NCI-H345 treated with DMSO at 0.1 percent for 48 hours (cell line): ENCODE measurements around the gene ULK4.
"Not testable (repeated sequence)": the region's sequence is repeated elsewhere in the genome, so short reads cannot be mapped to it uniquely, and the experiment has no call there.

Experiments
- DNase-seq: peaks from one replicate; lab custom pipeline; 2025; ENCODE audit not compliant: unreplicated experiment; lab: John Stamatoyannopoulos, UW

Gene ULK4

DNA sequence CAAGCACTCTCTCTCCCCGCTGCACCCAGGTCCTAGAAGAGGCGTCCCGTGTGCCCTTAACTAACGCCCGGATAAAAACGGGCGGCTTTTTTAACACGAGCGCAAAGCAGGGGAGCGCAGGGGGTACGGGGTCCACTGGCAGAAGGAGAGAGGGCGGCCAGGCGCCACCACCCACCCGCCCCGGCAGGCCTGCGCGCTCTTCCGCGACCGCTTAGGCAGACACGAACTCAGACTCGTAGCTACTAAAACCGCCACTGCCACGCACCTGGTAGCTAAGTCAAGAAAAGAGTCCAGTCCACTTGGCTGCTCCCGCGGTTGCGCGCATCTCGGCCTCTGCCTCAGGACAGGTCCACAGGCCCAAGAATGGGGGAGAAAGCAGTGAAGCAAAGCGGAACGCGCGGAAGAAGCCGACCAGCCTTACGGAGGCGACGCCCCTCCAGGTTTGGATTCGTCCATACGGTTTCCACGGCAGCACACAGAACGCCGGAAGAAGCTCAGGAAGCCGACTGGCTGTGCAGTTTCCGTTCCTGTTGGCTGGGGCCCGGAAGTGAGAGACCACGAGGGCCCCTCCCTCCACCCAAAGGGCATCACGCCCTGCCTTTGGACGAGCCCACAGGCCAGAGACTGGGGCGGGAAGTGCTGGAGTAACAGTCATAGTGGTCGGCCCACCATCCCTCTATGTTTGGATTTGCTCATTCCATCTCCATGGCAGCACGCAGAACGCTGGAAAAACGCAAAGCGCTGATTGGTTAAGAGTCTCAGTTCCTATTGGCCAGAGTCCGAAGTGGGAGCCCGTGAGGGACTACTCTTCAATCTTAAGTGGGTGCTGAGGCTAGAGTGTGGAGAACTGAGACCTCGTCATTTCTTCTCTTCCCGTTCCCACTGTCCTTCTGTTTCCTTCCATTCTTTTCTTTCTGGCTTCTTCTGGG, at the start of gene ULK4:
Gene ULK4, minus strand, starts transcription at position 353 of the 929 bp plus-strand sequence. CDS start 7,344 bp downstream, outside the sequence.
- DNase-seq, result peak; percentile 99

DNA sequence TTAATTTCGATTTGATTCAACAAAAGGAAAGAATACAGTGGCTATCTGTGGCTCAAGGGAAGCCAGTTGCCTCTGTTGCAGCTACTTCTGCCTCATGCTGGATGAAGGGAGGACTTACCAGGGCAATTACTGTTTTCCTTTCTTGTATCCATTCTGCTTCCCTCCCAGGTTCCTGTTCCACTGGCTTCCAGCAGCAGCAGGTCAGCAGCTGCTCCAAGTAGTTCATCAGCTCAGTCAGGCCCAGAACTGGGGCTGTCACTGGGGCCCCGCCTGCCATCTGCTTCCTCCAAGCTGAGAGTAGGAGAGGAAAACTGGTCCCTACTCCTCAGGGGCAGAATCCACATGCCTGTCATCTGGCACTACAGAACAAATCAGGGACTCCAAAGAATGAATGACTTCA, 48.6 kb upstream of the ULK4 start:
- DNase-seq, result no peak

DNA sequence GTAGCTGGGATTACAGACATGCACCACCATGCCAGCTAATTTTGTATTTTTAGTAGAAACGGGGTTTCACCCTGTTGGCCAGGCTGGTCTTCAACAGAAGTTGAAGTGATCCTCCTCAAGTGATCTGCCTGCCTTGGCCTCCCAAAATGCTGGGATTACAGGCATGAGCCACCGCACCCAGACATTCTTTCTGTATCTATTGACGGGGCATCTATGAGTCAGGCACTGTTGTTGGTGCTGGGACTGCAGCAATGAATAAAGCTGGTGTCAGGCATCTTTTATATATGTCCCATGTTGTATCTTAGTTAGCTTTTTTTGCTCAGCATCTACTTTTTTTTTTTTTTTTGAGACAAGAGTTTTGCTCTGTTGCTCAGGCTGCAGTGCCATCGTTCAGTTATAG, 47.6 kb upstream of the ULK4 start:
- no peak for DNase-seq

DNA sequence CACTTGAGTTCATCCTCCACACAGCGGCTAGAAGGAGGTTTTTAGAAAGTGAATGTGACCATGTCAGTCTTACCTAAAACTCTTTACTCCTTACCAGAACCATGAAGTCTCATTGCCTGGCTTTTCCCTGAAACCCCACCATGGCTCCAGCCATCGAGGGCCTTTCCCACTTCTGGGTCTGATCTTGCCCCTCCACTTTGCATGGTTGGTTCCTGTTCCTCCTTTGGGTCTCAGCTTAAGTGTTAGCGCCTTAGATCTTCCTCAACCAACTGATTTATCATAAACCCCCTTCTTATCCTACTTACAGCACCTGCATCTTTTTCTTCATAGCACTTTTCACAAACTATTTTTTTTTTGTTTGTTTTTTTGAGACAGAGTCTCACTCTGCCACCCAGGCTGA, 45.9 kb upstream of the ULK4 start:
- no peak for DNase-seq

DNA sequence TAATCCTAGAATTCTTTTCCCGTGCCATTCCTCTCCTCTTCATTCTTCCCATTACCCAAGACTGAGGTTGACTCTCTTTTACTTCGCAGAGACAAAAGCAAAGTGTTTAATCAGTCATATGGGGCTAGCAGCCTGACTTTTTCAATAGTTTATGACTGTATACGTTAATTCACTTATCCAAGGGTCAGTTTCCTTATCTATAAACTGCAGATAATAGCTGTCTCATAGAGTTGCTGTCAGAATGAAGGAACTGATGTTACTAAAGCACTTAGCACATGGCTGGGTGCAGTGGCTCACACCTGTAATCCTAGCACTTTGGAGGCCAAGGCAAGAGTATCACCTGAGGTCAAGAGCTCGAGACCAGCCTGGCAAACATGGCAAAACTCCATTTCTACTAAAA, 43.5 kb upstream of the ULK4 start:
- no peak for DNase-seq

DNA sequence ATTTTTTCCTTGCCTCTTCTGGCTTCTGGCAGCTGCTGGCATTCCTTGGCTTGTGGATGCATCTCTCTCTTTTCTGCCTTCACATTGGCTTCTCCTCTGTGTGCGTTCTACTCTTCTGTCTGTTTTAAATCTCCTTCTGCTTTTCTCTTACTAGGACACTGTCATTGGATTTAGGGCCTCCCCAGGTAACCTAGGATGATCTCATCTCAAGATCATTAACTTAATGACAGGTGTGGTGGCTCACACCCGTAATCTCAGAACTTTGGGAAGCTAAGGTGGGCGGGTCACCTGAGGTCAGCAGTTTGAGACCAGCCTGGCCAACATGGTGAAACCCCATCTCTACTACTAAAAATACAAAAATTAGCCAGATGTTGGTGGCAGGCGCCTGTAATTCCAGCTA, 40.9 kb upstream of the ULK4 start:
- no peak for DNase-seq

DNA sequence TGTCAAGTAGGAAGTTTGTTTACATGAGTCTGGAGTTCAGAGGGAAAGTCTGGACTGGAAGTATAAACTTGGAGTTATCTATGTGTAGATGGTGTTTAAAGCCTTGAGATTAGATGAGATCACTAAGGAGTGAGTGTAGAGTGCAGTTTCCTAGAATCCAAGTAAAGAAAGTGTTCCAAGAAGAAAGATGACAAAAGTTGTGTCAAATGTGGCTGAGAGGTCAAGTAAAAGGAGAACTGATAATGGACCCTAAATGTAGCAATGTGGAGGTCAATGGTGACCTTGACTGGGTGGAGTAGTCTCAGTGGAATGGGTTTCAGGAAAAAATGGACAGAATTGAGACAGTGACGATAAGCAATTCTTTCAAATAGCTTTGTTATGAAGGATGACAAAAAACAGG, 39.9 kb upstream of the ULK4 start:
- no peak for DNase-seq

DNA sequence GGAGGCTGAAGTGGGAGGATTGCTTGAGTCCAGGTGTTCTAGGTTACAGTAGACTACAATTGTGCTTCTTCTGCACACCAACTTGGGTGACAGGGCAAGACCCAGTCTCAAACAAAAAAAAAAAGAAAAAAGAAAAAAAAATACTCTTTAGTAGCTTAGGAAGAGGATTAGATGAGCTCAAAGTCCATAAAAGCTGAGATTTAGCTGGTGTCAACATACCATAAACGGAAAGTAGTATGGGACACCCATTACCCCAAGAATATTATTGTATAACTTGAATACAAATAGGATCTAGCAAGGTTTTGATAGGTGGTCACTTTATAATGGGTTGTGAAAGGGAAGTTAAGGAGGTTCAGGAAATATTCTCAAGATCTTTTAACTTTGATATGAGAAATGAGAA, 38.0 kb upstream of the ULK4 start:
- no peak for DNase-seq

DNA sequence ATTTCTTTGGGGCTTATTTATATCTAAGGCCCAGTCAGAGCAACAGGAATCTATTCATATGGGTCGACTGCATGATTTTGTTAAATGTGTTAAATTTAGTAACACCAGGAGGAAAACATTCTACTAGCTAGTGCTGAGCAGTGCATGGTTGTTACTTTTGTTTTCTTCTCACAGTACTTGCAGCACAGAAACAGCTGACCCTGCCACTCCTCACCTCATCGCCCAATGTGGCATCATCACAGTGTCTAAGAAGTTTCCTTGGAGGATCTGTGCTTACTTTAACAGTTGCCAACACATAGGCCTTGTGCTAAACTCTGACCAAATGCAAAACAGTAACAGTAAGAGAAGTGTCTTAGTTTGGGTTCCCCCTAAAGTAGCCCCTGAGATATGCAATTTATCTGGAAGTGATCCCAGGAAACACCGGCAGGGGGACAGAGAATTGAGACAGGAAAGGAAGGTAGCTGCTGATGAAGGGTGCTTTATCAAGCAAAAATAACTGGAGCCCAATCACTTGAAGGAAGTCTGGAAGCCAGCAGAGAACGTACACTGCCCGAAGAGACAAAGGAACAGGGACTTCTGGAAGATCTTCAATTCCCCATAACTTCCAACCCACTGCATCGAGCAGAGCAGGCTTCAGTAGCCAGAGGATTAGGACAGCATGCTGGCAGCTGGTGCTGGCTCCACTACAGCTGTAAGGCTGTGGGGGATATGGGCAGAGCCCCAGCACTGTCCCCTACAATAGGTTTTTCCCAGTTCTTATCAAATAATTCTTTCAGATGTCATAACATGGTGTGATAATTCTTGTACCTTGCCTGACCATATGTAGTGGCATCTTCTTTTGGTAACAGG, 36.0 kb upstream of the ULK4 start:
- no peak for DNase-seq

DNA sequence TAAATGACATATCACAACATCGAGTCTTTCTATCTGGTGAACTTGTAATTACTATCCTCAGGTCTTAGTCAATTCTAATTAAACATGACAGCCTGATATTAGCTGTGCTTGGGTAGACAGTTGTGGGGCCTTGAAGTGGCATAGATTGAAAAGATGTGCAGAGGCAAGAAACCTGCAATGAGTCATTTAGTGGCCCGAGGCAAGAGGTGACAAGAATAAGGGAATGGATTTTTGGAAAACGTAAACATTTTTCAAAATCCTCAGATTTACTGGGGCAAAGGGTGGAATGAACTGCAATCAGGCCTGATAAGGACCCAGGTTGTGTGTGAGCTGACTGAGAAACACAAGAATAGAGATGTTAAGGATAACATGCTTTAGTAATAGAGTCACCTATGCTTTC, 29.5 kb upstream of the ULK4 start:
- no peak for DNase-seq

DNA sequence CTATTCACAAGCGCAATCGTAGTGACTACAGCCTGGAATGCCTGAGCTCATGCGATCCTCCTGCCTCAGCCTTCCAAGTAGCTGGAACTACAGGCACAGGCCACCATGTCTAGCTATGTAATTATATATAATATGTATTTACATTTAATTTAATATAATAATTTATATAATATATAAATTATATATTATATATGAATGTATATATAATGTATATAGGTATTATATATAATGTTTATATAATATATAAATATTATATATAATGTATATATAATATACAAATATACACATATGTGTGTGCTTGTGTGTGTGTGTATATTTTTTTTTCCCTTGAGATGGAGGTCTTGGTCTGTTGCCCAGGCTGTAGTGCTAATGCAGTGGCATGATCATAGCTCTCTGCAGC, 27.6 kb upstream of the ULK4 start:
- no peak for DNase-seq

DNA sequence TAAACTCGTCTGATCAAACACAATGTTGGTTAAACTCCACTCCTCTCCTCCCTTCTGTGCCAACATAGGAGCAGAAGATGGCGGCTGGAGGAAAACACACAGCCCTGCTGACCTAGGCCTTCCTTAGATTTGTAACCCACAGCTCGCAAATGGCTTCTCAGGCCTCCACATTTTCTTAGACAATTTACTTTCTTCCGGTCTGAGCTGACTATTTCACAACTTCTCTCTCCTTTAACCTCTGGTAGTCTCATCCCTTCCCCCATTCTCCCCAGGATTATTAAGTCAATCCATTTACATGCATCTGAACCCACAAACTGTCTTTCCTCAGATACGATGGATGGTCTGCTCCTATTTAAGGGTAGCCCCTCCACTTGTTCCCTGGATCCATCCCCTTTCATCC, 25.7 kb upstream of the ULK4 start:
- no peak for DNase-seq

DNA sequence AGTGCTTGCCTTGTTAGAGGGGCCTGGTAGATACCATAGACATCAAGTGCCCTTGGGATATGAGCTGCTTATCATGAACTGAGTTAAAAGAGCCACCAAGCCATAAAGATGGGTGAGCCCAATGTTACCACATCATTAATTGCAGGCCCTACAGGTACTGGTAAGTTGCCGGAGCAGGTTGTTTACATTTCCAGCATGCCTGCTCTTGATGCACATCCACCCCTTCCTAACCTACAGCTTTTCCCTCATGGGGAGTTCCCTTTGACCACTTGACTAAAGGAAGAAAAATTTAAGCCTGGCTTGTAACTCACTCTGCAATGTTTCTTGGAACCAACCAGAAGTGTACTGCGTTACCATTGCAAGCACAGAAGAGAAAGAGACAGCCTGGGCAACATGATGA, 24.7 kb upstream of the ULK4 start:
- DNase-seq, result no peak

DNA sequence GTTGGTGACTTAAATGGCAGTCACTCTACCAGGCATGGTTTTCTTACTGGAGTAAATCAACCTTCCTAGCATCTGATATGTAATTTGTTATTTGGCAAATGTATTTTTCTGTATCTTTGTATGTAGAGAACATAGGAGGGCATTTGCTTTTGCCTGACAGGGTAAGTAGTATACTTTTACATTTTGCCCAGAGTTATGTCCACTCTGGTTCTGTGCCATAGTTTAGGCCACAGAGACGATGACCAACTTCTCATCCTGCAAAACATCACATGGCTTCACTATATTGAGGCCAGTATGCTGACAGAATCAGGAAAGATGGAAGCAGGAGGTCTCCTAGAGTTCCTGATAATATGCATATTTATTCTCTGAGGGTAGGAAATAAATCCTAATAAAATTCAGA, 23.1 kb upstream of the ULK4 start:
- no peak for DNase-seq

DNA sequence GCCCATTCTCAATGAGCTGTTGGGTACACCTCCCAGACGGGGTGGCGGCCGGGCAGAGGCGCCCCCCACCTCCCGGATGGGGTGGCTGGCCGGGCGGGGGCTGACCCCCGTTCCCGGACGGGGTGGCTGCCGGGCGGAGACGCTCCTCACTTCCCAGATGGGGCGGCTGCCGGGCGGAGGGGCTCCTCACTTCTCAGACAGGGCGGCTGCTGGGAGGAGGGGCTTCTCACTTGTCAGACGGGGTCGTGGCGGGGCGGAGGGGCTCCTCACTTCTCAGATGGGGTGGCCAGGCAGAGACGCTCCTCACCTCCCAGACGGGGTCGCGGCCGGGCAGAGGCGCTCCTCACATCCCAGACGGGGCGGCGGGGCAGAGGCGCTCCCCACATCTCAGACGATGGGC, 21.2 kb upstream of the ULK4 start:
- not testable (repeated sequence) for DNase-seq

DNA sequence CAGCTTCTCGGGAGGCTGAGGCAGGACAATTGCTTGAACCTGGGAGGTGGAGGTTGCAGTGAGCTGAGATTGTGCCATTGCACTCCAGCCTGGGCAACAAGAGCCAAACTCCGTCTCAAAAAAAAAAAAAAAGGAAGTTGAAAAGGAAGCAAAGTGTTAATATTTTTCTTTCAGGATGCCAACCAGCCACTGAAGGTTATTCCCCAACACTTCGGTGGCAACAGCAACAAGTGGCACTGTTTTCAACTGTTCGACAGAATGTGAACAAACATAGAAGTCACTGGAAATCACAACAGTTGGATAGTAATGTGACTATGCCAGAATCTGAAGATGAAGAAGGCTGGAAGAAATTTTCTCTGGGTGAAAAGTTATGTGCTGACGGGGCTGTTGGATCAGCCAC, 15.5 kb upstream of the ULK4 start:
- DNase-seq, result not testable (repeated sequence)

DNA sequence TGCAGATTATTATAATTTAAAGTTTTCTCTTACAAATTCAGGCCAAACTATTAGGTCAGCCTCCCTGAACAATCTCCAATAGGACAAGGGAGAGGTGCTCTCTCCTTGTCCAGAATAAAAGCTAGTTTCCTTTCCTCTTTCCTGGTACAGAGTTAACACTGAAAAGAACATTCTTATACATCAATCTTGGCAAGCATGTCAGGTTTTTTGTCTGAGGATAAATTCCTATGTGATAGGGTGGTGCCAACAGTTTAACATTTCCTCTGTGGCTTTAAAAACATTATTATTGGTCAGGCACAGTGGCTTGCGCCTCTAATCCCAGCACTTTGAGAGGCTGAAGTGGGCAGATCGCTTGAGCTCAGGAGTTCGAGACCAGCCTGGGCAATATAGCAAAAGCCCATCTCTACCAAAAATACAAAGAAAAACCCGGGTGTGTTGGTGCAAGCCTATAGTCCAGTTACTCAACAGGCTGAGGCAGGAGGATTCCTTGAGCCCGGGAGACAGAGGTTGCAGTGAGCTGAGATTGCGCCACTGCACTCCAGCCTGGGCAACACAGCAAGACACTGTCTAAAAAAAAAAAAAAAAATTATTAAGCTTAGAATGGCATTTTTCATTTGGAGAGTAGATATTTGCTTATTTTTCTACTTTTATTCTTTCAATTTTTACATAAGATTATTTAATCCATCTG, 13.7 kb upstream of the ULK4 start:
- DNase-seq, result no peak

DNA sequence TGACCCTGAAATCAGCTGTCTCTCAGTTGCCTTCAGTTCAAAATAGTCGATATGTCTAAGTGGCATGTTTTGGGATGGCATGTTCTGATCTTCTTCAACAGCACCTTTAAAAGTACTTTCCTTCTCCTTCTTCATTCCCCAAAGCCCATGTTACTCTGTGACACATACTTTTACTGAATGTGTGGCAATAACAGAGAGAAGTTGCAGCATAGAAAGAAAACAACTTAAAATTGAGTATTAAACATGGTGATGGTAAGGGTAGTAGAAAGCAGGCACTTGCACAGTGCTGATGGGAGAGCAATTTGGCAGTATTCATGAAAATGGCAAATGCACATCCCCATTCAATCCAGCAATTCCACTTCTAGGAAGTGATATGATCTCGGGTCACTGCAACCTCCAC, 12.3 kb upstream of the ULK4 start:
- no peak for DNase-seq

DNA sequence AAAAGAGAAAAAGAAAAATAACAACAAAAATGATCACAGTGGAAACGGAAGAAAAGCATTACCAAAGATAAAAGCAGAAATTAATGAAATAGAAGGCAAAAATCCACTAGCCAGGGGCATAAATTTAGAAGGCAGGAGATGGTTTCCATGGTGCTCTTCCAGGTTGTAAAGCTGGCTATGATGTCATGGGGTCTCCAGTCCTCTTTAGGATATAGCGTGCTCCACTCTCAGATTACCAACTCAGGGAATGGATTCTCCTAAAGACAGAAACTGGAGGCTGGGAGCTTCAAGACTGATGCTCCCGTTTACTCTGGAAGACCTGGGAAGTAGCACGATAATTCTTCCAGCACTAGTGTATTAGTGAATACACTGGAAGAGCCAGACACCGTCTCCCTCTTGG, 10.9 kb upstream of the ULK4 start:
- DNase-seq, result no peak

DNA sequence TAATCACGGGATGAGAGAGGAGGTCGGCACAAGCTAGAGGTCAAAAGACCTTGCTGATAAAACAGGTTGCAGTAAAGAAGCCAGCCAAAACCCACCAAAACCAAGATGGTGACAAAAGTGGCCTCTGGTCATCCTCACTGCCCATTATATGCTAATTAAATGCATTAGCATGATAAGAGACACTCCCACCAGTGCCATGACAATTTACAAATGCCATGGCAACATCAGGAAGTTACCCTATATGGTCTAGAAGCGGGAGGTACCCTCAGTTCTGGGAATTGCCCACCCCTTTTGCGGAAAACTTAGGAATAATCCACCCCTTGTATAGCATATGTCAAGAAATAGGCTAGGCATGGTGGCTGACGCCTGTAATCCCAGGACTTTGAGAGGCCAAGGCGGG, 4.3 kb upstream of the ULK4 start:
- DNase-seq, result no peak

DNA sequence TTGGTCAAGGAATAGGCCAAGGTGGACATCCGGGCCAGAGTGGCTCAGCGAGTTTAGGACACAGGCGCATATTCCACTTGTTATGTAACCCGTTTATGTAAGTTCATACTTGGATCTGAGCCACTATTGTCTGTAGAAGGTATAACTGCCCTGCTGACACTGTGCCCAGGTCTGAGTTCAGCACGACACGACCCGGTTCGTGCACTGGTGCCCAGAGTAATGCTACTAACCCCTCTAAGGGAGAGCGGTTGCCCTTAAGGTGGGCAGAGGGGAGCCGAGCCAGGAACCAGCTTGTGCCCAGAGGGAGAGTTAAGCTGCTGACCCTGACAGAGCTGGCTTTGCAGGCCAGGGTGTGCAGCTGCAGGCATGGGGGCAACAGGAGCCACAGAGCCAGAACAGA, 1.9 kb upstream of the ULK4 start:
- no peak for DNase-seq
